B cell (primary cell): ENCODE measurements around the gene RAB30. TPM values are rescaled to one million over a fixed set of nuclear protein-coding genes. Genes with fewer than 3 reads are reported as not detected.

Source experiments
- ATAC-seq: fragments of 200-7000 bp; cut with Tn5 transposase; one replicate; pipeline ENCODE4 v1.10.0; 2021; ENCODE audit warnings: low read depth, mild to moderate bottlenecking, moderate number of reproducible peaks, moderate library complexity
- CTCF ChIA-PET: fragments of 350-600 bp; sonication (Branson Sonifier 250); formaldehyde crosslinking; loops from one replicate; lab custom pipeline; 2021; ENCODE audit warnings: antibody characterized with exemption, inconsistent platforms; lab: Charles Lee
- POLR2A ChIA-PET: fragments of 350-600 bp; sonication (Branson Sonifier 250); formaldehyde crosslinking; loops from one replicate; lab custom pipeline; 2021; ENCODE audit warnings: antibody characterized with exemption; lab: Charles Lee
- DNase-seq: peaks from one replicate; pipeline ENCODE4 v3.0.0; 2013
- H2AFZ ChIP-seq: 2 replicates; pipeline ENCODE4 v1.6.1; 2012; ENCODE audit warnings: mild to moderate bottlenecking, low read depth, low read length; ENCODE audit not compliant: insufficient read depth, poor library complexity, severe bottlenecking
- H3K27ac ChIP-seq, 2 donors: 1 replicate in 1 of 2; 2 replicates in 1 of 2; pipeline ENCODE4 v1.5.1; 2012 to 2013; ENCODE audit warnings: low read length in 2 of 2, mild to moderate bottlenecking in 2 of 2, moderate library complexity in 1 of 2
- H3K27me3 ChIP-seq, 4 experiments: fragments of 200-600 bp in 1 of 4; sonication (generic) in 1 of 4; replicated peaks in 1 of 4; 1 replicate in 2 of 4; 2 replicates in 2 of 4; pipeline versions ENCODE4 v1.6.1 to v1.7.0; 2013 to 2016; ENCODE audit warnings: low read length in 3 of 4, mild to moderate bottlenecking in 2 of 4, mixed read lengths in 1 of 4, moderate library complexity in 1 of 4; ENCODE audit not compliant: insufficient read depth in 4 of 4, control insufficient read depth in 3 of 4; ENCODE audit errors: control extremely low read depth in 1 of 4
- H3K36me3 ChIP-seq, 2 experiments: replicated peaks in 1 of 2; 1 replicate in 1 of 2; 2 replicates in 1 of 2; pipeline versions ENCODE4 v1.6.1 to v1.7.1; 2013; ENCODE audit warnings: low read length in 1 of 2; ENCODE audit not compliant: insufficient read depth in 2 of 2, control insufficient read depth in 1 of 2; ENCODE audit errors: control extremely low read depth in 1 of 2, extremely low read depth in 1 of 2
- H3K4me1 ChIP-seq, 2 donors: fragments of 200-600 bp in 1 of 2; sonication (generic) in 1 of 2; 1 replicate in 1 of 2; 2 replicates in 1 of 2; pipeline versions ENCODE4 v1.5.1 to v1.6.1; 2013 to 2017; ENCODE audit warnings: low read length in 2 of 2; ENCODE audit not compliant: control insufficient read depth in 2 of 2, insufficient read depth in 2 of 2
- H3K4me2 ChIP-seq: replicated peaks from 2 replicates; pipeline ENCODE3; 2012; ENCODE audit warnings: mild to moderate bottlenecking, low read depth, low read length; ENCODE audit not compliant: poor library complexity, severe bottlenecking
- H3K4me3 ChIP-seq, 5 experiments: fragments of 200-600 bp in 1 of 5; sonication (generic) in 1 of 5; 1 replicate in 3 of 5; 2 replicates in 2 of 5; pipeline versions ENCODE4 v1.5.1 to v1.7.0; 2011 to 2016; ENCODE audit warnings: low read length in 4 of 5, mild to moderate bottlenecking in 4 of 5, low read depth in 2 of 5, control low read depth in 1 of 5, moderate library complexity in 1 of 5; ENCODE audit not compliant: insufficient read depth in 1 of 5; ENCODE audit errors: control extremely low read depth in 1 of 5, extremely low read depth in 1 of 5
- H3K79me2 ChIP-seq: fragments of 200-600 bp; sonication (generic); one replicate; pipeline ENCODE4 v1.6.0; 2016; ENCODE audit warnings: low read length; ENCODE audit not compliant: control insufficient read depth, insufficient read depth
- H3K9ac ChIP-seq: fragments of 200-600 bp; sonication (generic); 2 replicates; pipeline ENCODE4 v1.6.1; 2017; ENCODE audit warnings: mild to moderate bottlenecking, low read length, moderate library complexity
- H3K9me3 ChIP-seq, 3 donors: one replicate each; pipeline versions ENCODE4 v1.6.1 to v1.7.1; 2013; ENCODE audit warnings: low read length in 2 of 3; ENCODE audit not compliant: control insufficient read depth in 2 of 3, insufficient read depth in 1 of 3; ENCODE audit errors: control extremely low read depth in 1 of 3
- H4K20me1 ChIP-seq: 2 replicates; pipeline ENCODE4 v1.6.0; 2012; ENCODE audit warnings: mild to moderate bottlenecking, low read length; ENCODE audit not compliant: insufficient read depth, control insufficient read depth, poor library complexity, severe bottlenecking
- H3K27ac Mint-ChIP-seq: one replicate; pipeline ENCODE4 v1.8.0; 2021; ENCODE audit warnings: mixed read lengths
- H3K27me3 Mint-ChIP-seq: one replicate; pipeline ENCODE4 v1.8.0; 2021; ENCODE audit warnings: mixed read lengths
- H3K4me1 Mint-ChIP-seq: one replicate; pipeline ENCODE4 v1.8.0; 2021; ENCODE audit warnings: mixed read lengths
- H3K4me3 Mint-ChIP-seq: one replicate; pipeline ENCODE4 v1.8.0; 2021; ENCODE audit warnings: mixed read lengths
- H3K9me3 Mint-ChIP-seq: one replicate; pipeline ENCODE4 v1.8.0; 2022; ENCODE audit warnings: mixed read lengths; ENCODE audit not compliant: insufficient read depth
- EZH2 ChIP-seq: IDR thresholded peaks from 2 replicates; pipeline ENCODE4 v1.6.1; 2012; ENCODE audit warnings: borderline replicate concordance, low read depth, mild to moderate bottlenecking, moderate library complexity, low read length; ENCODE audit not compliant: insufficient read depth, poor library complexity, severe bottlenecking
- WGBS: methylation state at CpG from one replicate; pipeline ENCODE4 v1.1.5; 2013; ENCODE audit warnings: missing lambda C conversion rate; ENCODE audit not compliant: insufficient coverage; 5-methylcytosine and 5-hydroxymethylcytosine counted together
- intact Hi-C: fragments of 100-400 bp; cut with micrococcal nuclease; formaldehyde crosslinking; loops from one replicate; pipeline ENCODE4 v1.10.0; 2022
- polyA plus RNA-seq: library from polyadenylated mRNA; depleted of rRNA; stranded (reverse); fragments of >200 nt; gene quantifications from 2 replicates; pipeline ENCODE4 v1.2.3, GENCODE V29; 2012
- total RNA-seq, 2 donors: library from RNA; stranded (reverse); fragments of 120-200 nt in 1 of 2; gene quantifications; 1 replicate in 1 of 2; 2 replicates in 1 of 2; pipeline versions ENCODE4 v1.2.3 to v1.2.4, GENCODE V29; 2013 to 2022
- TF ChIP-seq, protein P1 (sequence below): fragments of 200-600 bp; IDR thresholded peaks from one replicate; pipeline ENCODE4 v1.8.0; 2022; ENCODE audit warnings: antibody characterized with exemption, mild to moderate bottlenecking

Gene RAB30
- total and polyA plus RNA-seq, 2 donors (not counting 1 experiment from before 2014, with no cell fraction given): 26.6 to 214 TPM

DNA sequence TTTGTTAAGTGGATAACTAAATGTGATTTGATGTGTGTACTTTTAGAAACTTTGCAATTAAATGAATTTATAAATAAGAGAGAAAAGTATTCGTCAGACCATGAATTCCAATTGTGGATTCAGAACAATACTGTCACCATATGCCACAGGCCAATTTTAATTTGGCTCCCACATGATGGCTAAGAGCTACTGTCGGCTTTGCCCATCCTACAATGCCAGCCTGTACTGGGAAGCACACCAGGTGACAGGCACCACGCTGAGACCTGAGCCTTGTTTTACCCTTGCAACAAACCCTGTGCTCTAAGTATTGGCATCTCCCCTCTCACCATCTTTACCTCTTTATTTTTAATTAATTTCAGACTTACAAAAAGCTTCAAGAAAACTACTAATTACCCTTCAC, 14.0 kb downstream of the RAB30 start:
- ATAC-seq (no peak), DNase-seq (no peak)
- intact Hi-C loops: loop anchor here (2.0 kb wide), 1 partner anchor 13 kb away; the partner anchor contains the start of gene RAB30
- Histone ChIP-seq H3K27me3 (no peaks in the 10 kb centered on the region), H3K79me2 (peaks cover 91% of the 10 kb centered on the region), H3K4me1 (peaks cover 90 to 98% of the 10 kb centered on the region in 2 donors), H3K9me3 (peaks cover 0 to 13% (median 12%) of the 10 kb centered on the region in 3 donors), H2AFZ (no peak overlapping the region), H3K4me3 (no peak overlapping the region), H4K20me1 (peaks cover 5% of the 10 kb centered on the region), H3K27ac (peak overlapping the region in 1 of 2 donors; percentile 94), H3K4me2 (peak overlapping the region; percentile 7), H3K9ac (no peak overlapping the region), H3K36me3 (peaks cover 7 to 18% of the 10 kb centered on the region in 2 experiments)
- 96% methylated on average over 2 of the region's 3 CpGs for WGBS
- TF ChIP-seq, protein P1, sequence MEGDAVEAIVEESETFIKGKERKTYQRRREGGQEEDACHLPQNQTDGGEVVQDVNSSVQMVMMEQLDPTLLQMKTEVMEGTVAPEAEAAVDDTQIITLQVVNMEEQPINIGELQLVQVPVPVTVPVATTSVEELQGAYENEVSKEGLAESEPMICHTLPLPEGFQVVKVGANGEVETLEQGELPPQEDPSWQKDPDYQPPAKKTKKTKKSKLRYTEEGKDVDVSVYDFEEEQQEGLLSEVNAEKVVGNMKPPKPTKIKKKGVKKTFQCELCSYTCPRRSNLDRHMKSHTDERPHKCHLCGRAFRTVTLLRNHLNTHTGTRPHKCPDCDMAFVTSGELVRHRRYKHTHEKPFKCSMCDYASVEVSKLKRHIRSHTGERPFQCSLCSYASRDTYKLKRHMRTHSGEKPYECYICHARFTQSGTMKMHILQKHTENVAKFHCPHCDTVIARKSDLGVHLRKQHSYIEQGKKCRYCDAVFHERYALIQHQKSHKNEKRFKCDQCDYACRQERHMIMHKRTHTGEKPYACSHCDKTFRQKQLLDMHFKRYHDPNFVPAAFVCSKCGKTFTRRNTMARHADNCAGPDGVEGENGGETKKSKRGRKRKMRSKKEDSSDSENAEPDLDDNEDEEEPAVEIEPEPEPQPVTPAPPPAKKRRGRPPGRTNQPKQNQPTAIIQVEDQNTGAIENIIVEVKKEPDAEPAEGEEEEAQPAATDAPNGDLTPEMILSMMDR: no peak
- no peak for TF ChIP-seq EZH2
- Mint-ChIP-seq H3K27me3 (no peaks in the 10 kb centered on the region), H3K4me1 (peaks cover 89% of the 10 kb centered on the region), H3K4me3 (no peak overlapping the region), H3K27ac (peak overlapping the region; percentile 26), H3K9me3 (peaks cover 4% of the 10 kb centered on the region)
- ChIA-PET CTCF (interaction anchor here (0.6 to 2.1 kb wide), 5 partner anchors 10 to 128 kb away, joined by 3 to 8 read pairs (median 4); no protein-coding TSS in a partner anchor), POLR2A (interaction anchor here (0.6 to 0.7 kb wide), 2 partner anchors 13 to 177 kb away, joined by 3 to 5 read pairs; no protein-coding TSS in a partner anchor)

DNA sequence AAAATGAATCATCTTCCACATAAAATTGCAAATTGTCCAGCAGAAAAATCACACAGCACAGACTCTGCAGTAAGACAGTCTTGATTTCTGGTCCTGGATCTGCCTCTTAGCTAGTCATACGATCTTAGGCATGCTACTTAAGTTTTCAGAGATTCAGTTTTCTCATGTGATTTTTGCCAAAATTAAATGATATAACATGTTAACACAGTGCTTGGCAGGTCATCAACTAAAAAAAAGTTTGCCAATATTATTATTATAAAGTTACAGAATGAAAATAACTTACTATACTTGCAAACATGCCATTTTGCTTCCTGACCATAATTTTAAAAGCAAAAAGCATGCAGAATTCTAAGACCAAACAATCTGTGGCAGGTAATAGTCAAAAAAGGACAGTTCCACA, 15.1 kb downstream of the RAB30 start:
- POLR2A ChIA-PET: no interaction called here

More for the DNA sequence above, 15.1 kb downstream of the RAB30 start:
- H3K4me1 ChIP-seq: peaks cover 88 to 95% of the 10 kb centered on the region in 2 donors
- Mint-ChIP-seq H3K4me3 (no peak overlapping the region), H3K4me1 (peaks cover 89% of the 10 kb centered on the region), H3K27me3 (no peaks in the 10 kb centered on the region), H3K9me3 (peaks cover 4% of the 10 kb centered on the region), H3K27ac (no peak overlapping the region)
- H2AFZ ChIP-seq: no peak overlapping the region
- intact Hi-C loops: loop anchor here (2.0 kb wide), 1 partner anchor 14 kb away; the partner anchor contains the start of gene RAB30
- no CpG with 5 or more reads among the region's 1 CpG for whole genome bisulfite sequencing
- no peak overlapping the region for H3K4me3 ChIP-seq
- H3K9ac ChIP-seq: no peak overlapping the region
- CTCF ChIA-PET: interaction anchor here (1.0 to 2.1 kb wide), 2 partner anchors 10 to 148 kb away, joined by 3 to 8 read pairs; no protein-coding TSS in a partner anchor
- peak overlapping the region; percentile 7 for H3K4me2 ChIP-seq
- H3K27ac ChIP-seq: peak overlapping the region in 1 of 2 donors; percentile 94
- H3K27me3 ChIP-seq: no peaks in the 10 kb centered on the region
- H3K9me3 ChIP-seq: peaks cover under 1 to 14% (median 12%) of the 10 kb centered on the region in 3 donors
- DNase-seq (no peak), ATAC-seq (no peak)
- peaks cover 13 to 19% of the 10 kb centered on the region in 2 experiments for H3K36me3 ChIP-seq
- TF ChIP-seq EZH2: no peak
- TF ChIP-seq, protein P1: no peak
- peaks cover 9% of the 10 kb centered on the region for H4K20me1 ChIP-seq
- peaks cover 100% of the 10 kb centered on the region for H3K79me2 ChIP-seq
